ENCODE measurements around the gene ZNF436. TPM values are rescaled to one million over a fixed set of nuclear protein-coding genes. Genes with fewer than 3 reads are reported as not detected.

The ZNF436 gene
- 8.0 and 14.3 TPM in 2 replicates for total RNA-seq

DNA sequence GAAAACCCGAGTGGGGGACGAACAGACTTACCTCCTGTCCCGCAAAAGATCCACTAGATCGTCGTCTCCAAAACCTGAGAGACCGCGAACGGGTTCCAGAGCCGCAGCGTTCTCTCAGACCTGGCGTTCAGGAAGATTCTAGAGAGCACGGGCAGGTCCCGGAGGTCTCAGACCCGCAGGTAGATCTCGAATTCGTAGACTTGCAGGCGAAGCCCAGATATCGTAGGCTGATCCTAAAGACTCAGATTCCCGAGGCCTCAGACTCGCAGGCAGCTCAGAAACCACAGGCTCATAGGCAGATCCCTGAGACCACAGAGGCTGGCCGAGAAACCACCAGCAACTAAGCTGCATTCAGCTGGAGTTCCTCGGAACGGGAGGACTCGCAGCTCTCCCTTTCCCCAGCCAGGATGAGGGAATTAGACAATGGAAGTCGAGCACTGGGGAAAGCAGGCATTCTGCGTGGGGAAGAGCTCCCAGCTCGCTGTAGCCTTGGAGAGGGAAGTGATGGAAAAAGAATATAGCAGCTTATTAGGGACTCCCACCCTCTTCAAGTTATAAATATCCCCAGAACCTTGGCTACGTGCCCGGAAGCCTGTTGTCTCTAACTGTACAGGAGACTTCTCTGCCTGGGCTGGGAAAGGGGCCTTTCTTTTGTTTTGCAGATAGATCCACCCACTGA, at the start of gene ZNF436:
Gene ZNF436, minus strand, starts transcription at position 502 of the 679 bp plus-strand sequence. CDS start 1,831 bp downstream, outside the sequence.

GRCh38 chr1:23344111-23344986, 25.3 kb downstream of the ZNF436 start, which contains the start of gene HNRNPR:
TSS of gene HNRNPR (minus strand) at chr1:23344284. CDS start at chr1:23341008, 3,276 bp downstream.

Other genes starting within 250 kb of the ZNF436 start
- 17.4 and 29.5 TPM in 2 replicates for gene LUZP1, start 201.0 kb downstream of the ZNF436 start, total RNA-seq
- gene HTR1D, start 152.3 kb downstream of the ZNF436 start, total RNA-seq = 0.39 TPM in 1 of 2 replicates, not detected in the other
- 64.9 and 82.0 TPM in 2 replicates for gene HNRNPR, start 25.6 kb downstream of the ZNF436 start, total RNA-seq
- 2.5 and 6.2 TPM in 2 replicates for gene TCEA3, start 54.9 kb upstream of the ZNF436 start, total RNA-seq
- gene ASAP3, start 114.3 kb upstream of the ZNF436 start, total RNA-seq = 14.5 and 38.8 TPM in 2 replicates
- 1.2 and 2.3 TPM in 2 replicates for gene E2F2, start 161.4 kb upstream of the ZNF436 start, total RNA-seq
- 114 and 706 TPM in 2 replicates for gene ID3, start 189.7 kb upstream of the ZNF436 start, total RNA-seq

Data from epithelial cell of alveolus of lung (primary cell).